Adipose tissue (tissue), 3 donors: ENCODE data around the gene MRNIP. TPM values are rescaled to one million over a fixed set of nuclear protein-coding genes. Genes with fewer than 3 reads are reported as not detected.
"Not testable (repeated sequence)": the region's sequence is repeated elsewhere in the genome, so short reads cannot be mapped to it uniquely, and the experiment has no call there.

ENCODE experiments used
- H3K27ac ChIP-seq: one replicate; pipeline ENCODE4 v1.5.1; 2013; ENCODE audit warnings: low read depth, low read length
- WGBS, 3 donors: extraction: QIAGEN DNeasy Blood & Tissue Kit; methylation state at CpG; one replicate each; pipeline ENCODE4 v1.1.7; 2013; 5-methylcytosine and 5-hydroxymethylcytosine counted together
- polyA plus RNA-seq, 3 donors: library from polyadenylated mRNA; stranded (reverse); fragments of 200-250 nt; gene quantifications; one replicate each; pipeline ENCODE4 v1.2.3, GENCODE V29; 2013
- donor health status: healthy with polysubstance abuse.
- donor health status: Bipolar disorder and iron deficiency.
- donor health status: healthy.

Gene MRNIP
- polyA plus RNA-seq, 3 donors, result 20.4 to 22.4 (median 21.7) TPM

DNA sequence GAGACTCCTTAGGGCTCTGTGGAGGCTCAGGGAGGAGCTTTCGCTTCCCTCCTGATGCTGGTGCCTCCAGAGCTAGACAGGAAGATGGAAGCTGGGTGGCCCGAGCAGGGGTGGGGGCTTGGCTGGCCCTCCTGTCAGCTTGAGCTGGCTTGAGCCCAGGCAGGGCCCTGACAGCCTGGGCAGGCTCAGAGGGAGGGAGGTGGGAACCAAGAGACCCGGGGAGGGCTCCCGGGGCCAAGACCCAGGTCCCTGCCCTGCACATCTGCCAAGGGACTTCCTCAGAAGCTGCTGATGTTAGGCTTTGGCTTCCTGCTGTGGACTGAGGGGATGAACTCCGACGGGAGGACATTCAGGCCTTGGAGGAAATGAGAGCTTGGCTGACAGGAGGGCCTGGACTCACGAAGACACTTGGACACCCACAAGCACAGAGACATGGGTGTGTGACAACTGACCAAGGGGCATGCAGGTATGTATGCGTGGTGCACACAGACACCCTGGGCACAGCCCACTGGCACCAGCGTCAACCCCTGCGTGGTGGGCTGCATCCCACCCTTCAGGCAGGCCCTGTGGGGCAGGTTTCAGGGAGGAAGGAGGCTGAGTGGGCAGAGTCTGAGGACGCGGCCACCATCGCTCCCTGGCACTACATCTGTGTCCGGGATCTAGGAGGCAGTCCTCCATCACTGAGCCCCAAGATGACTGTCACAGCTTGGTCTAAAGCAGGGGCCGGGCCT, 66.6 kb downstream of the MRNIP start:
- WGBS, 3 donors, result 44 to 79% (median 50%) methylated on average over 15 of the region's 15 CpGs

DNA sequence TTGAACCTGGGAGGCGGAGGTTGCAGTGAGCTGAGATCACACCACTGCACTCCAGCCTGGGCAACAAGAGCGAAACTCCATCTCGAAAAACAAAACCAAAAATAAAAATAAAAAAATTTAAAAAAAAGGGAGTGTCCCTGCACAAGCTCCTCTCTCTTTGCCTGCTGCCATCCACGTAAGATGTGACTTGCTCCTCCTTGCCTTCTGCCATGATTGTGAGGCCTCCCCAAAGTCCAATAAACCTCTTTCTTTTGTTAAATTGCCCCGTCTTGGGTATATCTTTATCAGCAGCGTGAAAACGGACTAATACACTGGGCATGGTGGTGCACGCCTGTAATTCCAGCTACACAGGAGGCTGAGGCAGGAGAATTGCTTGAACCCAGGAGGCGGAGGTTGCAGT, 69.3 kb downstream of the MRNIP start:
- 96 to 98% (median 96%) methylated on average over 8 to 9 of the region's 9 CpGs for WGBS, 3 donors
- H3K27ac ChIP-seq, result not testable (repeated sequence)

More for the DNA sequence above, 66.6 kb downstream of the MRNIP start:
- no peak overlapping the region for H3K27ac ChIP-seq

DNA sequence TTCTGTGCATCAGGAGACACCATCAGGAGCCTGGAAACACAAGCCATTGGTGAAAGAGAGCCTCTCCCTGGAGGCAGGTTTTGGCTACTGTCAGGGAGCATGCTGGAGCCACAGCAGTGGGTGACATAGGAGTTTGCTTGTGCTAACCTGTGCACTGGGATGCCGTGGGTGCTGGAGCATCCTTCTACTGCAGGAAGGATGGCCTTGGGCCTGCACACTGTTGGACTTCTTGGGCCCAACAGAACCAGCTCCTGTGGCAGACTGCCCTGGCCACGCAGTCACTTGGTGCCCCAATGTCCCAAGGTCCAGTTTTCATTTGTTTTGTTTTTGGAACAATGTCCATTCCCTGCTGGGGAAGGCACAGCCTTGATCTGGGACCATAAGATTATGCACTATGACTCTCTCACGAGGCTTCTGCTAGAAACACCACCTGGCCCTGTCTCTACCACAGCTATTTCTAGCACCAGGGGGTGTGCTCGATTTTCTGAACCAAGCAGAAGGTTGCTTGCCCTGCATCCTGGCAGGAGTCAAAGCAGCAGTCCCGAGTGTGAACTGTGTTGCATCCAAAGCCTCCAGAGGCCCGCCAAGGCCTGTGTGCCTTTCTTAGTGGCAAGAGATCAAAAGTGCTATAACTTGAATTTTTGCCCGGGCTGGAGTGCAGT, 70.3 kb downstream of the MRNIP start:
- H3K27ac ChIP-seq, result no peak overlapping the region
- WGBS, 3 donors, result 81 to 91% (median 89%) methylated on average over 7 of the region's 7 CpGs

Other genes starting within 250 kb of the MRNIP start
- gene HNRNPH1, start 235.1 kb downstream of the MRNIP start, polyA plus RNA-seq, result 100 to 1,000 TPM; 187 to 231 (median 195) TPM
- under 1 TPM in 1 of 3 donors, not detected in 2; 0.25 TPM for gene CBY3, start 177.8 kb downstream of the MRNIP start, polyA plus RNA-seq
- 100 to 1,000 TPM; 123 to 139 (median 135) TPM for gene CANX, start 159.8 kb downstream of the MRNIP start, polyA plus RNA-seq
- gene MAML1, start 126.0 kb downstream of the MRNIP start, polyA plus RNA-seq, result 10 to 100 TPM in 2 of 3 donors, 1 to 10 TPM in 1; 8.9 to 12.9 (median 10.0) TPM
- gene LTC4S, start 64.8 kb downstream of the MRNIP start, polyA plus RNA-seq, result 10 to 100 TPM in 2 of 3 donors, 1 to 10 TPM in 1; 4.3 to 13.2 (median 12.8) TPM
- 10 to 100 TPM; 39.5 to 62.5 (median 45.0) TPM for gene MGAT4B, start 52.0 kb downstream of the MRNIP start, polyA plus RNA-seq
- gene SQSTM1, start 37.9 kb downstream of the MRNIP start, polyA plus RNA-seq, result 100 to 1,000 TPM; 149 to 259 (median 177) TPM
- 10 to 100 TPM; 49.1 to 82.3 (median 80.3) TPM for gene TBC1D9B, start 49.1 kb upstream of the MRNIP start, polyA plus RNA-seq
- 100 to 1,000 TPM in 1 of 3 donors, 10 to 100 TPM in 2; 37.6 to 103 (median 93.2) TPM for gene RNF130, start 212.9 kb upstream of the MRNIP start, polyA plus RNA-seq